Prostate gland (tissue), 2 donors: ENCODE results near the gene DOCK6.

ENCODE experiments used
- CTCF ChIP-seq, 4 experiments: fragments of 200-600 bp in 2 of 4; fragments of 450-650 bp in 2 of 4; sonication (generic) in 2 of 4; IDR thresholded peaks; 1 replicate in 3 of 4; 2 replicates in 1 of 4; pipeline ENCODE4 v1.5.1; 2016 to 2019; ENCODE audit warnings: antibody characterized with exemption in 4 of 4, mild to moderate bottlenecking in 2 of 4, moderate library complexity in 2 of 4
- POLR2A ChIP-seq: fragments of 450-650 bp; IDR thresholded peaks from one replicate; pipeline ENCODE4 v1.6.1; 2016; ENCODE audit warnings: antibody characterized with exemption, mild to moderate bottlenecking
- POLR2AphosphoS5 ChIP-seq: sonication (generic); formaldehyde crosslinking; IDR thresholded peaks from one replicate; pipeline ENCODE4 v1.6.1; 2017; ENCODE audit warnings: antibody characterized with exemption

GRCh38 chr19:11155373-11156120, 106.8 kb downstream of the DOCK6 start, which contains the start of gene SPC24:
- TF ChIP-seq CTCF (IDR thresholded peaks at IDR 0.05) = no peak
- TF ChIP-seq POLR2A = no peak
- TF ChIP-seq POLR2AphosphoS5 = peak; percentile 97
